Measurements from ENCODE around the gene OR51B2. TPM values are rescaled to one million over a fixed set of nuclear protein-coding genes. Genes with fewer than 3 reads are reported as not detected.
"Not testable (repeated sequence)": the region's sequence is repeated elsewhere in the genome, so short reads cannot be mapped to it uniquely, and the experiment has no call there.

OR51B2 gene
- total RNA-seq, 1 donor from 2014 or later: not detected

DNA sequence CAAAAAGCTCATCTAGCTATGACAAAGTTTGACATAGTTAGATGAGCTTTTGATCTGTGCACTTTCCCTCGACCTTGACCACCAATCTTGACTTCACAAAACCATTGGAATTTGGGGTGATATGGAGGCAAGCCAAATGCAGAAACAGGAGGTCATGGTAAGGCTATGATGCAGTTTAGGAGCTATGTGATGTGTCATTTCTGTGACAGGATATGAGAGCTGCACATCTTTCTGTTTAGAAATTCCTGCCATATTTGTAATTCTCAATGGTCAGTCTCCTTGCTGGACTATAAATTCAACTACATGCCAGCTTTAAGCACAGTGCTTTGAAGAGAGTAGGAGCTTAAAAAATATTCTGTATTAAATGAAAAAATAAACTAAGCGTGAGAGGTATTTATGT is 40.1 kb upstream of the OR51B2 start:
- Mint-ChIP-seq H3K4me1 (ENCODE audit: unreplicated experiment) (no peaks in the 10 kb centered on the region), H3K4me3 (no peak overlapping the region), H3K36me3 (no peaks in the 10 kb centered on the region), H3K27ac (no peak overlapping the region), H3K9me3 (no peaks in the 10 kb centered on the region), H3K27me3 (peaks cover 5% of the 10 kb centered on the region)
- no peak for DNase-seq (ENCODE audit: extremely low spot score, unreplicated experiment)
- TF ChIP-seq, protein P1, sequence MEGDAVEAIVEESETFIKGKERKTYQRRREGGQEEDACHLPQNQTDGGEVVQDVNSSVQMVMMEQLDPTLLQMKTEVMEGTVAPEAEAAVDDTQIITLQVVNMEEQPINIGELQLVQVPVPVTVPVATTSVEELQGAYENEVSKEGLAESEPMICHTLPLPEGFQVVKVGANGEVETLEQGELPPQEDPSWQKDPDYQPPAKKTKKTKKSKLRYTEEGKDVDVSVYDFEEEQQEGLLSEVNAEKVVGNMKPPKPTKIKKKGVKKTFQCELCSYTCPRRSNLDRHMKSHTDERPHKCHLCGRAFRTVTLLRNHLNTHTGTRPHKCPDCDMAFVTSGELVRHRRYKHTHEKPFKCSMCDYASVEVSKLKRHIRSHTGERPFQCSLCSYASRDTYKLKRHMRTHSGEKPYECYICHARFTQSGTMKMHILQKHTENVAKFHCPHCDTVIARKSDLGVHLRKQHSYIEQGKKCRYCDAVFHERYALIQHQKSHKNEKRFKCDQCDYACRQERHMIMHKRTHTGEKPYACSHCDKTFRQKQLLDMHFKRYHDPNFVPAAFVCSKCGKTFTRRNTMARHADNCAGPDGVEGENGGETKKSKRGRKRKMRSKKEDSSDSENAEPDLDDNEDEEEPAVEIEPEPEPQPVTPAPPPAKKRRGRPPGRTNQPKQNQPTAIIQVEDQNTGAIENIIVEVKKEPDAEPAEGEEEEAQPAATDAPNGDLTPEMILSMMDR (conservative IDR thresholded peaks at IDR 0.05): no peak

DNA sequence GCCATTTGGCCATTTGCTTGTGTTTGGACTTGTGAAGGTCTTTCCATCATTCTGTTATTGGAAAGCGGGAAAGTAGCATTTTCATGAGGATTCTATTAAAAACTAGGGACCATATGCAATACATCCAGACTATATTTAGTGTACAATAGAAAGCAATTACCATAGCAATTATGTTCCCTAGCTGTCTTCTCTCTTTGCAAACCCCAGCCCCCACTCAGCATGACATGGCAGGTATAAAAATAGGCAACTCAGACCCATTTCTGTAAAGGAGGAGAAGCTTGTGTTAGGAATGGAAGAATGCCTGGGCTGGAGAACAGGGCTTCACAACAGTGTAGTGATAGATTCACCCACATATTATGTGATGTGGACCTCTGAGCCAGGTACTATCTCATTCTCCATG is 39.6 kb upstream of the OR51B2 start:
- H3K27ac Mint-ChIP-seq: no peak overlapping the region
- TF ChIP-seq, protein P1 (conservative IDR thresholded peaks at IDR 0.05): no peak
- DNase-seq (ENCODE audit: extremely low spot score, unreplicated experiment): no peak
- H3K4me3 Mint-ChIP-seq: no peak overlapping the region
- H3K9me3 Mint-ChIP-seq: no peaks in the 10 kb centered on the region
- peaks cover 5% of the 10 kb centered on the region for H3K27me3 Mint-ChIP-seq
- H3K36me3 Mint-ChIP-seq: no peaks in the 10 kb centered on the region
- H3K4me1 Mint-ChIP-seq (ENCODE audit: unreplicated experiment): no peaks in the 10 kb centered on the region

DNA sequence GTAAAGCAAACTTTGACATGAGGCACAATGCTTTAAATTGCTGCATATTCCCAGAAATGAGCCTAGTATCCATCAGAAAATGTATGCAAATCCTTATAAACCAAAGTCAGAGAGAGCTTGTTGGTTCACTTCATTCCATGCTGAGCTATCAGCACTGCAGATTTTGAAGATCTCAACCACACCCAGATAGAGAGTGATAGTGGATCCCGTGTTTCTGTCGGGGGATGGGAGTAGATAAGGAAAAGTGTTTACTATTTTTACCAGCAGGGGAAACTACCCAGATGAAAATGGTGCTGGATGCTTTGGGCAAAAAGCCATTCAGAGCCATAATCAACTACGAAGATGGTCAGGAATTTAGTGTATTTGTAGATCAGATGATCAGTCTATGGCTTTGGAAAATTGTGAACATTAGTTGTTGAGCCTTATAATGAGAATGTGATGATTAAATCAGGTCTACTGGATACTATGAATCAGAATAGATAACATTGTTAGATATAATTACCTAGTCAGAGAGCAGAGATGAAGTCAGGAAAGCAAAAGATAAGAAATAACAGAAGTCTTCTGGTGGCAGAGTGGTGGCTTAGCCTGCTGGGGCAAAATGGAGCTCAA is 38.0 kb upstream of the OR51B2 start:
- no peak overlapping the region for H3K4me3 Mint-ChIP-seq
- TF ChIP-seq, protein P1 (conservative IDR thresholded peaks at IDR 0.05): no peak
- no peaks in the 10 kb centered on the region for H3K4me1 Mint-ChIP-seq (ENCODE audit: unreplicated experiment)
- no peak overlapping the region for H3K27ac Mint-ChIP-seq
- no peaks in the 10 kb centered on the region for H3K9me3 Mint-ChIP-seq
- DNase-seq (ENCODE audit: extremely low spot score, unreplicated experiment): no peak
- peaks cover 5% of the 10 kb centered on the region for H3K27me3 Mint-ChIP-seq
- no peaks in the 10 kb centered on the region for H3K36me3 Mint-ChIP-seq

DNA sequence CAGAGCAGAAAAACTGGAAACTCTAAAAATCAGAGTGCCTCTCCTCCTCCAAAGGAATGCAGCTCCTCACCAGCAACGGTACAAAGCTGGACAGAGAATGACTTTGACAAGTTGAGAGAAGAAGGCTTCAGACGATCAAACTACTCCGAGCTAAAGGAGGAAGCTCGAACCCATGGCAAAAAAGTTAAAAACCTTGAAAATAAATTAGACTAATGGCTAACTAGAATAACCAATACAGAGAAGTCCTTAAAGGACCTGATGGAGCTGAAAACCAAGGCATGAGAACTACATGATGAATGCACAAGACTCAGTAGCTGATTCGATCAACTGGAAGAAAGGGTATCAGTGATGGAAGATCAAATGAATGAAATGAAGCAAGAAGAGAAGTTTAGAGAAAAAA is 31.9 kb upstream of the OR51B2 start:
- not testable (repeated sequence) for H3K27me3 Mint-ChIP-seq; H3K27ac Mint-ChIP-seq; H3K4me1 Mint-ChIP-seq (ENCODE audit: unreplicated experiment); DNase-seq (ENCODE audit: extremely low spot score, unreplicated experiment); H3K36me3 Mint-ChIP-seq; H3K4me3 Mint-ChIP-seq; H3K9me3 Mint-ChIP-seq

DNA sequence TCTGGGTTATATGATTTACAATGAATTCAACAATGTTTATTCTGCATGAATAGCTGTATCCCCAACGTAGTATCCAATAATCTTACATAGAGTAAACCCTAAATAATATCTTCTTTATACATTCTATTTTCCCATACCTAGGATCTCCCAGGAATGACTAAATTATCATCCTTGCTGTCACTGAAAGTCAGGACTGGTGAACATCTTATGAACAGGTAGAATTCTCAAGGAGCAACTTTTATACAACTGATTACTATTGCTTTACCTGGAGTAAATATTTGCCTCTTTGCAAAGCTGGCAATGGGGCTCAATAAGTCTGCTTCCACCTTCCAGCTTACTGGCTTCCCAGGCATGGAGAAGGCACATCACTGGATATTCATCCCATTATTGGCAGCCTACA is 27.1 kb upstream of the OR51B2 start, which contains the start of gene OR51B6:
OR51B6 (plus strand) TSS at position 301 of the 400 bp plus-strand sequence; CDS start at position 301, 0 bp downstream.
- TF ChIP-seq, protein P1 (conservative IDR thresholded peaks at IDR 0.05): no peak
- H3K27ac Mint-ChIP-seq: no peak within 1 kb of the TSS
- no peaks in the 10 kb centered on the region for H3K36me3 Mint-ChIP-seq
- H3K4me1 Mint-ChIP-seq (ENCODE audit: unreplicated experiment): no peaks in the 10 kb centered on the region
- DNase-seq (ENCODE audit: extremely low spot score, unreplicated experiment): no peak
- H3K27me3 Mint-ChIP-seq: peaks cover 16% of the 10 kb centered on the region
- no peaks in the 10 kb centered on the region for H3K9me3 Mint-ChIP-seq
- H3K4me3 Mint-ChIP-seq: no peak within 1 kb of the TSS

DNA sequence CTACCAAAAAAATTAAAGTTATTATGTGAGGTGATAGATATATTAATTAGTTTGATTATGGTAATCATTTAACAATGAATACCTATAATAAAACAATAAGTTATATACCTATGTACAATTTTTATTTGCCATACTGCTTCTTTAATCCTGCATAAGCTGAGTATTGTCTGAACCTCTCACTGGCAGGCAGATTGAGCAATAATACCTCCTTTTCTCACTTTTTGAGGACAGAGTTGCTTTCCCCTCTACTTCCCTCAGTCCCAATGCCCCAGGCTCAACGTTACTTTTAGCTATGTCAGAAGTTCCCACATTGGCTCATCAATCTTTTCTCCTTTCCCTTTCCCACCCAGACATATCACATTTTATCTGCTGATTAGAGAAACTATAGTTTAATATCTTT is 25.5 kb upstream of the OR51B2 start:
- TF ChIP-seq, protein P1 (conservative IDR thresholded peaks at IDR 0.05): no peak
- Mint-ChIP-seq H3K27me3 (peaks cover 19% of the 10 kb centered on the region), H3K4me3 (no peak overlapping the region), H3K4me1 (ENCODE audit: unreplicated experiment) (no peaks in the 10 kb centered on the region), H3K9me3 (no peaks in the 10 kb centered on the region), H3K36me3 (no peaks in the 10 kb centered on the region), H3K27ac (no peak overlapping the region)
- no peak for DNase-seq (ENCODE audit: extremely low spot score, unreplicated experiment)

Data from type B pancreatic cell (in vitro differentiated cells).